T-helper 2 cell treated with Interferon-gamma antibody and Interleukin-4, amounts not matched to agents 5 μg/mL and 100 μg/mL, for 36 hours (primary cell): ENCODE data around the gene KCNA2.

Experiments
- DNase-seq: peaks from one replicate; pipeline ENCODE4 v3.0.0; 2021; ENCODE audit warnings: low spot score
- H3K27ac Mint-ChIP-seq: one replicate; pipeline ENCODE4 v1.8.0; 2021; ENCODE audit warnings: mild to moderate bottlenecking, mixed read lengths
- H3K27me3 Mint-ChIP-seq: one replicate; pipeline ENCODE4 v1.8.0; 2021; ENCODE audit warnings: low read depth, mixed read lengths
- H3K36me3 Mint-ChIP-seq: one replicate; pipeline ENCODE4 v1.8.0; 2021; ENCODE audit warnings: low read depth, mixed read lengths
- H3K4me1 Mint-ChIP-seq: one replicate; pipeline ENCODE4 v1.8.0; 2021; ENCODE audit warnings: low read depth, mixed read lengths
- H3K4me3 Mint-ChIP-seq: one replicate; pipeline ENCODE4 v1.8.0; 2022; ENCODE audit warnings: mild to moderate bottlenecking, moderate library complexity, mixed read lengths
- H3K9me3 Mint-ChIP-seq: one replicate; pipeline ENCODE4 v1.8.0; 2021; ENCODE audit warnings: mixed read lengths

KCNA2 gene

GRCh38 chr1:110557481-110557880, 48.7 kb downstream of the KCNA2 start:
- Mint-ChIP-seq H3K4me1 (no peaks in the 10 kb centered on the region), H3K36me3 (no peaks in the 10 kb centered on the region), H3K9me3 (no peaks in the 10 kb centered on the region), H3K27me3 (peaks cover 55% of the 10 kb centered on the region), H3K4me3 (no peak overlapping the region), H3K27ac (no peak overlapping the region)
- DNase-seq, result no peak

- H3K27me3 Mint-ChIP-seq, result peaks cover 57% of the 10 kb centered on the region
- no peak overlapping the region for H3K4me3 Mint-ChIP-seq
- no peak for DNase-seq
- H3K27ac Mint-ChIP-seq, result no peak overlapping the region
- H3K4me1 Mint-ChIP-seq, result no peaks in the 10 kb centered on the region
- no peaks in the 10 kb centered on the region for H3K36me3 Mint-ChIP-seq
- no peaks in the 10 kb centered on the region for H3K9me3 Mint-ChIP-seq
These were observed 49.7 kb downstream of the KCNA2 start for GRCh38 chr1:110556471-110556807.

DNA sequence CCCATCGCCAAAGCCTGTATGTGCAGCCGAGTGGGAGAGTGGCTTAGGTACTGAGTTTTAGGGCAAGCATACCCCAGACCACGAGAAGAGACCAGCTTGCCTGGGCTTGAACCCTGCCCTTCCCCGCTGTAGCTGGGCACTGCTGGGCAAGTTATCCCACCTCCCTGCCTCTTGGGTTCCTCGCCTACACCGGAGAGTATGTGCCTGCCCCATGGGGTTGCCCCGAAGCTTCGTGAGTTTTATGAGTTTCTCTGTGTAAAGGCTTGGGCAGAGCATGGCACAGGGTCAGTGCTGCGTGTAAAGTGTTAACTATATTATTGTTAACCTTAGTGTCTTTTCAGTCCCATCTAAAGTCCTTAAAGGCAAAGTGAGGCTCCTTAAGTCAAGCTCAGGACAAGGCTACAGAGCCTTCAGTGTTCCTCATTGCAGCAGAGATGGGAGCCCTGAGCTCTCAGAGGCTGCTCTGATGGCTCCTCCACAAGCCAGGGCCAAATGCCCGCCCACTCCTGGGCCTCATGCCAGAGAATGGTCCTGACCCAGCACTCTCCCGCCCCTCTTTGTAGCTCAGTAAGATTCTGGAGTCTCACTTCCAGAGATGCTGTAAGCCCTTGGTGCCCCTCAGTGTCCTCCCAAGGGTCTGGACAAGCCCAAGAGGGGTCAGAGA, 50.2 kb downstream of the KCNA2 start:
- DNase-seq, result no peak
- no peaks in the 10 kb centered on the region for H3K36me3 Mint-ChIP-seq
- H3K27ac Mint-ChIP-seq, result no peak overlapping the region
- peaks cover 60% of the 10 kb centered on the region for H3K27me3 Mint-ChIP-seq
- H3K4me3 Mint-ChIP-seq, result no peak overlapping the region
- no peaks in the 10 kb centered on the region for H3K9me3 Mint-ChIP-seq
- no peaks in the 10 kb centered on the region for H3K4me1 Mint-ChIP-seq

DNA sequence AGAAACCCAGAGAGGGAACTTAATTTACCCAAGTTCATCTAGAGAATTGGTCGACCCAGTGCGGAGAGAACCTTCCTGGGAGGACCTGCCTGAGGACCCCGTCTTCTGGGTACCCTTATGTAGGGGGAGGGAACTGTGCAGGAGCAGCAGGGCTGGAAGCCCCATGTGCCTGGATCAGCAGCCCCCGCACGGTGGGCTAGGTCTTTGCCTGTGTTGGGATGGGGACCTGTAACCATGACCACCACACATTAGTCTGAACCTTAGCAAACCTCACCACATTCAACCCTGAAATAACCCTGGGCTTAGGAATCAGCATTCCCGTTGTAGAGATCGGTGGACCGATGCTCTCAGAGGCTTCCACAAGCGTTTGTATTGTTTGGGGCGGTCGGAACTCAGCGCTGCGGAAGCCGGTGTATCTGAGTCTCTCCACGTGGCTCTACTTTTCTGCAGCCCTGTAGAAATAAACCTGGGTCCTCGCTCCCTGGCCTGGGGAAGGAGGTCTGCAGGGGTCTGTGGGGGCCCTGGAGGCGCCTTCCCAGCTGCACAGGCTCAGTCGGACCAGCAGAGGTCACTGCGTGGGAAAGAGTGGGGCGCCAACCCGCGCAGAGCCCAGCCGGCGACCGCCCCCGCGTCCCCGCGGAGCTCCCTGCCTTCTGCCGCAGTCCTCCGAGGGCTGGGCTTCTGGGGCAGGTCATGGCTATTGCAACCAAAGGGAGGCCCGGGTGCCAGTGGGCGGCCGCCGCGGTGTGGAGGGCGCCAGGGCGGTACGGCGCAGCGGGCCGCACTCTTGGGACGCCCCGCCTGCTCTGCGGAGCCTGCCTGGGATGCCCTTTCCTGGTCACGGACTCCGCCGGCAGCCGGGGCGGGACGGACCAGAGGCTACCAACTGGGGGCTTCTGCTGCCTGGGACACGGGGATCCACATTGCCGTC, 51.0 kb downstream of the KCNA2 start:
- DNase-seq, result peak; percentile 57
- Mint-ChIP-seq H3K4me1 (no peaks in the 10 kb centered on the region), H3K27me3 (peaks cover 60% of the 10 kb centered on the region), H3K9me3 (no peaks in the 10 kb centered on the region), H3K4me3 (peak overlapping the region; percentile 26), H3K36me3 (no peaks in the 10 kb centered on the region), H3K27ac (no peak overlapping the region)

GRCh38 chr1:110551278-110551809, 54.8 kb downstream of the KCNA2 start:
- Mint-ChIP-seq H3K36me3 (no peaks in the 10 kb centered on the region), H3K4me1 (no peaks in the 10 kb centered on the region), H3K9me3 (no peaks in the 10 kb centered on the region), H3K4me3 (no peak overlapping the region), H3K27me3 (peaks cover 38% of the 10 kb centered on the region), H3K27ac (no peak overlapping the region)
- DNase-seq, result no peak

DNA sequence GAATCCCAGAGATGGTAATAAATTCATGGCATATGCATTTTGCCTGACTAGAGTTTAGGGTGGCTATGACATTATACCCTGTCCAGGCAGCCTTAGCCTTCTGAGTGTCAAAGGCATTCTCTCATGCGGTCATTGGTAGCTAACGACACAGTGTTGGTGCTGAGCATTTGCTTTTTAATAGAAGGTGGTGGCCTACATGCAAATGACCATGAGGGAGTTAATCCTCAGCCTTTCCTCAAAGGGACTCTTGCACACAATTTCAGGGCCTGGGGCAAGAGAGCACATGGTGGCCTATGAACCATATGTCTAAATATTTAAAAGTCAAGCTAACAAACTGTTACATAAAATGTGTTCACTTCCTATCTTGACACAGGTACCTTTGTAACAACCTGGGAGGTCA, 56.3 kb downstream of the KCNA2 start:
- H3K9me3 Mint-ChIP-seq, result no peaks in the 10 kb centered on the region
- H3K4me1 Mint-ChIP-seq, result no peaks in the 10 kb centered on the region
- H3K27me3 Mint-ChIP-seq, result peaks cover 29% of the 10 kb centered on the region

DNA sequence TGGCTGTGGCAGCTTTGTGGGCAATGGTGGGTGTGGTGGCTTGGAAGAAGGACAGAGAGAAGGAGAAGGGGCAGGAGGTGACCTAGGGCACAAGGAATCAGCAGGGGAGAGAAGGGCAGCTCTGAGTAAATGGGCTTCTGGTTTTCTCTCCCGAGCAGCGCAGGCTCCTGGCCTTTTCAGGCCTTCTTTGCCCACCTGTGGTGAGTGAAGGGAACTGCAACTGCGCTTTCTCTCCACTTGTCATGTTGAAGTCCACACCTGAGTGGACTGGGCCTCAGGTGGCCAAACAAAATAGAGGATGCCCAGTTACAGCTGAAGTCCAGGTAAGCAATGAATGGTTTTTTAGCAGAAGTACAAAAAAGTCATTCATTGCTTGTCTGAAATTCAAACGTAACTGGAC, 57.8 kb downstream of the KCNA2 start:
- no peak overlapping the region for H3K27ac Mint-ChIP-seq
- H3K9me3 Mint-ChIP-seq, result no peaks in the 10 kb centered on the region
- H3K36me3 Mint-ChIP-seq, result no peaks in the 10 kb centered on the region
- no peak for DNase-seq
- H3K4me3 Mint-ChIP-seq, result no peak overlapping the region
- H3K27me3 Mint-ChIP-seq, result peaks cover 19% of the 10 kb centered on the region
- H3K4me1 Mint-ChIP-seq, result no peaks in the 10 kb centered on the region

More for the DNA sequence above, 56.3 kb downstream of the KCNA2 start:
- Mint-ChIP-seq H3K4me3 (no peak overlapping the region), H3K27ac (no peak overlapping the region), H3K36me3 (no peaks in the 10 kb centered on the region)
- DNase-seq, result no peak

DNA sequence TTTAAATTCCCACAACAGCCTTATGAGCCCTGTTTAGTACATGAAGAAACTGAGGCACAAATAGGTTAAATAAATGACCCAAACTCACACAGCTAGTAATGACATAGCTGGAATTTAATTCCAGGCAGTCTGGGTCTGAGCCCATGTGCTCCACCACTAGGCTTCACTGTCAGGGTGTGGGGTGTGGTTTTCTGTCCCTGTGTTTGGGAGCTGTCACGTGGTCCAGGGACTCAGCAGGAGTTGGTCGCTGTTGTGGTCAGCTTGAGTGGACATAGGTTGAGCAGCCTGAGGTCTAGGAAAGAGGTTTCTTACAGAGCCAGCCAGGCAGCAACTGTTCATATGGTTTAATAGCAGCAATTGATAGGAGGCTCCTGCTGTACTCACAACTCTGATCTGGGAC, 59.1 kb downstream of the KCNA2 start:
- no peak for DNase-seq
- H3K36me3 Mint-ChIP-seq, result no peaks in the 10 kb centered on the region
- peaks cover 9% of the 10 kb centered on the region for H3K27me3 Mint-ChIP-seq
- H3K4me3 Mint-ChIP-seq, result no peak overlapping the region
- H3K27ac Mint-ChIP-seq, result no peak overlapping the region
- no peaks in the 10 kb centered on the region for H3K9me3 Mint-ChIP-seq
- no peaks in the 10 kb centered on the region for H3K4me1 Mint-ChIP-seq

DNA sequence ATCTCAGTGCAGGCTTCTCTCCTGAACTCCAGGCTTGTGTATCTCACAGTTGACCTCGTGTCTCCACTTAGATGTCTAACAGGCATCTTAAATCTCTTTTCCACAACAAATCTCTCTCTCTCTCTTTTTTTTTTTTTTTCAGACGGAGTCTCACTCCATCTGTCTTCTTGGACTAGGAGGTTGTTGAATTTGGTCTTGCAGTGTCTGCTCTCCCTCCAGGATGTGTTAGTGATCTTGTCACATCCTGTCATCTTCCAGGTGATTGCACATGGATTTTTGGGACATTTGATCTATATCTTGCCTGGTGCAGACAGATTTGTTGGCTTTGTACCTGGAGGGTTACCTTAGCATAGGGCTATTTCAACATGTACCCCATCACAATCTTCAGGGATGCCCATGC, 60.7 kb downstream of the KCNA2 start:
- Mint-ChIP-seq H3K27ac (no peak overlapping the region), H3K9me3 (no peaks in the 10 kb centered on the region), H3K4me3 (no peak overlapping the region), H3K4me1 (no peaks in the 10 kb centered on the region), H3K36me3 (no peaks in the 10 kb centered on the region), H3K27me3 (peaks cover 6% of the 10 kb centered on the region)
- DNase-seq, result no peak

DNA sequence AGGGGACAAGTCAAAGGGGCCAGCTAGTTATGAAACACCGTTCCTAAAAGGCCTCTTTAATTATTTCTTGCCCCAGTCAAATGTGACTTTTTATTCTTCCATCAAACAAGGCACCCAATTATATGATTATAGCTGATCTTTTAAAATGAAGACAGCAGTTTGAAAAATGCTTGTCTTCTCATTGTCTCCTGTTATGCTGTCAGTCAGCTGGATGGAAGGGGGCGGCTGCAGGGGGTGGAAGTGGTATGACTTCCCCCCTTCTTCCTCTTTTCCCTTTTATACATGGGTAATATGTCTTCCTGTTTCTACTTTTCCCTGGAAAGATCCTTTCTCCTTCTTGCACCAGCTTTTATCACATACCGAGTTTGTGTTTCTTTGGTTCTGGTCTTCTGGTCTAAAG, 61.4 kb downstream of the KCNA2 start:
- no peaks in the 10 kb centered on the region for H3K9me3 Mint-ChIP-seq
- no peaks in the 10 kb centered on the region for H3K4me1 Mint-ChIP-seq
- no peaks in the 10 kb centered on the region for H3K36me3 Mint-ChIP-seq
- no peak overlapping the region for H3K27ac Mint-ChIP-seq
- DNase-seq, result no peak
- H3K27me3 Mint-ChIP-seq, result peaks cover 6% of the 10 kb centered on the region
- H3K4me3 Mint-ChIP-seq, result no peak overlapping the region
